GM19372 (cell line): ENCODE results near the gene MOB3A.
"Not testable (repeated sequence)": the region's sequence is repeated elsewhere in the genome, so short reads cannot be mapped to it uniquely, and the experiment has no call there.

Experiments
- ATAC-seq: cut with Tn5 transposase; IDR thresholded peaks from one replicate; pipeline ENCODE4 v1.9.1; 2021; ENCODE audit warnings: mild to moderate bottlenecking, low read depth, moderate library complexity; ENCODE audit not compliant: unreplicated experiment

The MOB3A gene

DNA sequence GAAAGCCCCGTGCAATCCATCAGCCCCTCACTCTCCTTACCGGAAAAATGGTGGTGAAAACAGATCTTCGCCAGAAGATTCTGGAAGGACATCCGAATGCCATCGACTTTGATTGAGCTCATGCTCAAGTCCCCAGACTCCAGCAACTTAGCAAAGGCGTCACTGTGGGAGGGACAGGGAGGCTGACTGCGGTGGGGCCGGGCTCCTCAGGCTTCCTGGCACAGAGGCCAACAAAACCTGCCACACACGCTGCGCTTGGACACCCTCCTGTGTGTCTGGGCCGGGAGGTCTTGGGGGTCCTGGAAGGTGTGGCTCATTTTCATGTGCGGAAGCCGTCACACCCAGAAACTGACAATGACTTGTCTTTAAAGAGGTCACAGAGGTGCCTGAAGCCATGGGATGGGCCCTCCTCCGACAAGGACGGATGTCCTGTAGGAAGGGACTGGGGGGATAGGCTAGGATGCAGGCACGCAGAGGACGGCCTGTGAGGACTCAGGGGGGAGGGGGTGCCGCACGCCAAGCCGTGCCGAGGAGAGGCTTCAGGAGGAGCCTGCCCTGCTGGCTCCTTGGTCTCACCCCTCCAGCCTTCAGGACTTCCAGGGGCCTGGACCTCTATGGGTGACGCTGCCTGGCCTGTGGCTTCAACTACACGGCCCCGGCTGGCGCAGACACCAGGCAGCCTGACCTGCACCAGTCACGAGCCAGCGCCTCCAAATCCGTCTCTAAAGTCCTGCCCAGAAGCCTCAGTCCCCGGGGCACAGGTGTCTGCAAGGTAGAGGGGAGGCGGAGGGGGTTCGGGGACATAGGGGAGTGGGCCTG, 13.1 kb upstream of the MOB3A start:
- ATAC-seq: no peak

GRCh38 chr19:2108251-2109016, 12.3 kb upstream of the MOB3A start:
- no peak for ATAC-seq

DNA sequence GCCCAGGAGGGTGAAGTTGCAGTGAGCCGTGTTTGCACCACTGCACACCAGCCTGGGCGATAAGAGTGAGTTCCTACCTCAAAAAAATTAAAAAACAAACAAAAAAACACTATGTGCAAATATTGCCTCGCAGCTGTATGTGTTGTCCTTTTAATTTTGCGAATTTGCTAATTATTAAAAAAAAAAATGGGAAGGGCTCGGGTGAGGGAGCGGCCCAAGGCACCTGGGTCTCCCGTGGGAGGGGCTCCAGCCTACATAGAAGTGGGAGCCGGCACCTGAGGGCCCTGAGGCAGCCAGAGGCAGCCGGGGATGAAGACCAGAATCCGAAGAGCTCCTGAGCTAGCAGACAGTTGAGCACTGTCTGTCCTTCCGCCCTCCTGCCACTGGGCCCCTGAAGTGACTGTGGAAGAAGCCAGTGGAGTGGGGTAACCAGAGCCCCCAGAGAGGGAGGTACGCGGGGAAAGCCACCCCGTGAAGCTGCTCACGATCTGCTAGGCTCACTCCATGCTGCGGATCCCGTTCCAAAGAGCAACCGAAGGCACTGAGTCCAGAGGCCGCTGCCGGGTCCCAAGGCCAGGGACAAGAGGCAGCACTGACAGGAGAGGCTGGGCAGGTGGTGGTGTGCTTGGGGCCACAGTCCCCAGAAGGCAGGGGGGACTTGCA, 7.0 kb upstream of the MOB3A start:
- no peak for ATAC-seq

- ATAC-seq: no peak
These were observed 5.5 kb upstream of the MOB3A start for GRCh38 chr19:2101417-2102335.

DNA sequence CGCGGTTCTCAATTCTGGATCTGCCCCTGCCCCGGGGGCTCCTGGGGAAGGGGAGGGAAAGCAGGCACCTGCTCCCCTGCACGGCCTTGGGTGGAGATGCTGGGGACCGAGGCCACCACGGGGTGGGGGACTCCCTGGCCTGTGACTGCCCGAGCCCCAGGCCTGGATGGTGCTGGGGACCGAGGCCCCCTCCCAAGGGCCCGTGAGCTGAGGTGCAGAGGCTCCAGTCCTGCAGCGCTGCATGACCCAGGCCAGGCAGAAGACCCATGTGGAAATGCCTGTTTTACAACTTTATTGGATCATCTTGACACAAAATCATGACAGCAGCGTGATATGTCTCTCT, 4.6 kb upstream of the MOB3A start:
- no peak for ATAC-seq

GRCh38 chr19:2099937-2100718, 4.0 kb upstream of the MOB3A start:
- ATAC-seq: no peak

- ATAC-seq: no peak
These were observed 3.0 kb upstream of the MOB3A start for GRCh38 chr19:2099054-2099501.

DNA sequence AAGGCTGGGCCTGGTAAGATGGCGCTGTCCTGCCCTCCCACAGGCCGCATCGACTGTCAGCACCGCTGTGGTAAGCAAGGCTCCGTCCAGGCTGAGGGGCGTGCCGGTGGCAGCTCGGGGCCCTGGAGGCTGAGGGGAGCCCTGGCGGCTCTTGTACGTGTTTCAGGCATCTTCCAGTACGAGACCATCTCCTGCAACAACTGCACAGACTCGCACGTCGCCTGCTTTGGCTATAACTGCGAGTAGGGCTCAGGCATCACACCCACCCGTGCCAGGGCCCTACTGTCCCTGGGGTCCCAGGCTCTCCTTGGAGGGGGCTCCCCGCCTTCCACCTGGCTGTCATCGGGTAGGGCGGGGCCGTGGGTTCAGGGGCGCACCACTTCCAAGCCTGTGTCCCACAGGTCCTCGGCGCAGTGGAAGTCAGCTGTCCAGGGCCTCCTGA, 1.8 kb upstream of the MOB3A start:
- ATAC-seq: no peak

DNA sequence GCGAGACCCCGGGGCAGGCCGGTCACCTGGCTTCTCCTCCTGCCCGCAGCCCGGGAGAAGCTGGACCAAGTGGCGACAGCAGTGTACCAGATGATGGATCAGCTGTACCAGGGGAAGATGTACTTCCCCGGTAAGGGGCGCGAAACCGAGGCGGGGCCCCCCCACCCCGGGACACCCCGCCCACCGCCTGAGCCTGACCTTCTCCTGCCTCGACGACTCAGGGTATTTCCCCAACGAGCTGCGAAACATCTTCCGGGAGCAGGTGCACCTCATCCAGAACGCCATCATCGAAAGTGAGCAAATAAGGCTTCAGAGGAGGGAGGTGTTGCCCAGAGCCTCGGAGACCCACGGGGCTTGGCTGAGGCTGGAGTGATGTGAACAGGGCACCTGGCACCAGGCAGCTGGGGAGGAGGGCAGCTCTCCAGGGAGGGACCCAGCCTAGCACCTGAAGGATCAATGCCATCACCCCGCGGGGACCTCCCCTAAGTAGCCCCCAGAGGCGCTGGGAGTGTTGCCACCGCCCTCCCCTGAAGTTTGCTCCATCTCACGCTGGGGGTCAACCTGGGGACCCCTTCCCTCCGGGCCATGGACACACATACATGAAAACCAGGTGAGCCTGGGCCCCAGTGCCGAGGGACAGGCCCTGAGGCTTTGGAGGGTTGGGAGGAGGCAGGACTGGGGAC, 1.2 kb upstream of the MOB3A start:
- ATAC-seq: no peak

GRCh38 chr19:2096480-2097202, 515 bp upstream of the MOB3A start, which contains the start of gene IZUMO4:
TSS of gene IZUMO4 (plus strand) at chr19:2096915. CDS start at chr19:2096946, 31 bp downstream.
- peak; percentile 71 for ATAC-seq

- ATAC-seq: not testable (repeated sequence)
These were observed 4.1 kb downstream of the MOB3A start for GRCh38 chr19:2091926-2092525.

DNA sequence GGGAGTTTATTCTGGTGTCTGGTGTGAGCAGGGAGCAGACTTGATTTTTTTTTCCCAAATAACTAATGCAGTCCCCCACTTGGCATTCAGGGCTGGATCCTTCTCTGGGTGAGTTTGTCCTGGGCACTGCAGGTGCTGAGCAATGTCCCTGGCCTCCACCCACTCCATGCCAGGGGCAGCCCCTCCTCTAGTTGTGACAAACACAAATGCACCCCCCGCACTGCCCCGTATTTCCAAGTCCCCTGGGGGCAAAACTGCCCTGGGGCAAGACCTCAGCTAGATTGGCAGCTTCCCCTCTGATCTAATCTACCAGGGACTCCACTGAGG, 6.4 kb downstream of the MOB3A start:
- no peak for ATAC-seq

- ATAC-seq: no peak
These were observed 7.0 kb downstream of the MOB3A start for GRCh38 chr19:2089001-2089711.

- no peak for ATAC-seq
These were observed 8.5 kb downstream of the MOB3A start for GRCh38 chr19:2087621-2088100.

DNA sequence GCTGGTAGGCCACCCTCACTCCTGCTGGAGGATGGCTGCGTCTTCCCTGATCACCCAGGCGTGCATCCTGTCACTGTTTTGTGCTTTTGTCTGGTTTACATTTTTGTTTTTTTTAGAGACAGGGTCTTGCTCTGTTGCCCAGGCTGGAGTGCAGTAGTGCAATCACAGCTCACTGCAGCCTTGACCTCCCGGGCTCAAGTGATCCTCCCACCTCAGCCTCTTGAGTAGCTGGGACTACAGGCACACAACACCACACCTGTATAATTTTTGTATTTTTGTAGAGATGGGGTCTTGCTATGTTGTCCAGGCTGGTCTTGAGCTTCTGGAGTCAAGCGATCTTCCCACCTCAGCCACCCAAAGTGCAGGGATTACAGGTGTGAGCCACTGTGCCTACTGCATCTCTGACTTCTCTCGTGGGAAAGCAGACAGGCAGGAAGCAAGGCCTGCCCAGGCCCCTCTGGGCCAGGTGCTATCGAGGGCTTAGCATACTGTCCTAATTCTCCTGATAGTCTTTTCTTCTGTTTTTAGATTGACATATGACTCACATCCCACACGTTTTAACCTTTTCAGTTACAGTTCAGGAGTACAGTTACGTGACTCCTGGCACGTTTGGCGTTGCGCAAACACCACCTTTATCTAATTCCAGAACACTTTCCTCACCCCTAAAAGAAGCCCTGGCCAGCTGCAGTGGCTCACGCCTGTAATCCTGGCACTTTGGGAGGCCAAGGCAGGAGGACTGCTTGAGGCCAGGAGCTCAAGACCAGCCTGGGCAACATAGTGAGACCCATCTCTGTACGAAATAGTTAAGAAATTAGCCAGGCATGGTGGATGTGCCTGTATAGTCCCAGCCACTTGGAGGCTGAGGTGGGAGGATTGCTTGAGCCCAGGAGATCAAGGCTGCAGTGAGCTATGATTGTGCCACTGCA, 9.2 kb downstream of the MOB3A start:
- ATAC-seq: not testable (repeated sequence)
